ENCODE measurements around the gene BTBD1.
"Not testable (repeated sequence)": the region's sequence is repeated elsewhere in the genome, so short reads cannot be mapped to it uniquely, and the experiment has no call there.

Gene BTBD1

DNA sequence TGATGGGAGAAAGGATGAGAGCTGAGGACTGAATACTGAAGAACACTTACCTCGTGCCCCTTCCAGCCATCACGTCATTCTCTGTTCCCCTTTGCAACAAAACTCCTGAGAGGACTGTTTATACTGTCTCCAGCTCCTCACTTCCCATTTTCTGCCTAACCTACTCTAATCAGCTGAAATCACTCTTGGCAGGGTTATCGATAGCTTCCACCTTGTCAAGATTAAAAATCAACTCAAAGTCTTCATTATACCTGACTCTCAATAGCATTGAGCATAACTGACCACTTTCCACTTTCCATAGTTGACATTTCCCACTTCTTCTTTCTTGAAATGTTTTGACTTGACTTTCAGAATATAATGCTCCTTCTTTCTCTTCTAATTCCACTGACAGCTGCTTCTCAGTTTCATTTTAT is 4.3 kb downstream of the BTBD1 start:
- DNase-seq (ENCODE audit: low read depth, low spot score): no peak
- H3K27ac ChIP-seq: no peak overlapping the region

GRCh38 chr15:83061680-83062079 is 5.4 kb downstream of the BTBD1 start:
- no peak overlapping the region for H3K27ac ChIP-seq
- no peak for DNase-seq (ENCODE audit: low read depth, low spot score)

GRCh38 chr15:83057696-83058376 is 9.2 kb downstream of the BTBD1 start:
- DNase-seq (ENCODE audit: low read depth, low spot score): no peak

DNA sequence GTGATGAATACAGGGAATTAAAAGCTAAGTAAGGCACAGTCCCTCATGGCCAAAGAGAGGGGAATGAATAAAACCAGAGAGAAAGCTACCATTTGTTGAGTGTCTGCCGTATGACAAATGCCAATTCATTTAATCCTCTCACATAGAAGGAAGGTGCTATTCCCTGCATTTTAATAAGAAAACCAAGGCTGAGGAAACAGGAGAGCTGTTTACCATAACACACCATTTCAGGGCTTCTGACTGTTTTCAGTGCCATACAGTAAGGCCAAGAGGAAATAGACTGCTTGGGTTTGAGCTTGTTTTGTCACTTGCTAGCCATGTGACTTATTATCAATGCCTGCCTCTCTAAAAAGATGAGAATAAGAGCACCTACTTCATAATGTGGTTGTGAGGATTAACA is 10.1 kb downstream of the BTBD1 start:
- no peak overlapping the region for H3K27ac ChIP-seq

More at GRCh38 chr15:83057696-83058376, 9.2 kb downstream of the BTBD1 start:
- H3K27ac ChIP-seq: no peak overlapping the region

DNA sequence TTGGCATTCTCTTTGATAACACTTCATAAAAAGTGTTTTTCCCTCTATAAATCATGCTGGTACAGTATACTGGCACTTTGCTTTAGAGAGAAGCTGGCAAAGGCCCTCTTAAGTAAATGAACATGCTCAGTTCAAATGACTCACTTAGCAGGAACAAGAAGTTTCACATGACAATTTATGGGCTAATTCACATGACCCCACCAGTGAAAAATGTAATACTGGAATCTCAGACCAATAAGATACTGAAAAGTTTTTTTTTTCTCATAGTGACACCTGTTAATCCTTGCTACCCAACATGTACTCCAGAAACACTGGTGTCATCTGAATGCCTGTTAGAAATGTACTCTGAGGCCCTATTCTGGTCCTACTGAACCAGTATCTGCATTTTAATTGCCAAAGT is 13.9 kb downstream of the BTBD1 start:
- DNase-seq (ENCODE audit: low read depth, low spot score): peak; percentile 73
- H3K27ac ChIP-seq: peak overlapping the region; percentile 24

More for the DNA sequence above, 10.1 kb downstream of the BTBD1 start:
- DNase-seq (ENCODE audit: low read depth, low spot score): no peak

DNA sequence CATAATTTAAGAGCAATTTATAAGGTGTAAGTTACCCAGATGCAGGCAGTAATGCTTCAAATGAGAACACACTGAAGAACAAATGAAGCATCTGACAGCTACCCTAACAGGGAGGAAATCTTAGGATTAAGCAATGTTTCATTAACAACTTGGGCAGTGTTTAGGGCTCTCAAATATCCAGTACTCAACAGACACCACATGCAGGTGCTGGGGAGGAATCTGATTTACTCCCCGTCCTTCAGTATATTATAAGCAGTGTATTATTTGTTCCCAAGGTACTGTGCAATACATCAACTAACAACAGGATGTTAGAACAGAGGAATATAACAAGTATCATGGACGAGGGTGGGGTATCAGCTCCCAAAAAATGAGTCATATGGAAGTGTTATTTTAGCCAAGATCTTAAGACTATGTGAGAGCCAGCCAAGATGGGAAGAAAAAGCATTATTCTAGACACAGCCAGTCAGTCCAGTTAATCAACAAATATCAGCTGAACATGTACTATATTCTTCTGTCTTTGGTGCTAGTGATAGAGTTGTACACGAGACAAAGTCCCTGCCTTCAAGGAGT is 20.4 kb downstream of the BTBD1 start:
- no peak overlapping the region for H3K27ac ChIP-seq
- no peak for DNase-seq (ENCODE audit: low read depth, low spot score)

DNA sequence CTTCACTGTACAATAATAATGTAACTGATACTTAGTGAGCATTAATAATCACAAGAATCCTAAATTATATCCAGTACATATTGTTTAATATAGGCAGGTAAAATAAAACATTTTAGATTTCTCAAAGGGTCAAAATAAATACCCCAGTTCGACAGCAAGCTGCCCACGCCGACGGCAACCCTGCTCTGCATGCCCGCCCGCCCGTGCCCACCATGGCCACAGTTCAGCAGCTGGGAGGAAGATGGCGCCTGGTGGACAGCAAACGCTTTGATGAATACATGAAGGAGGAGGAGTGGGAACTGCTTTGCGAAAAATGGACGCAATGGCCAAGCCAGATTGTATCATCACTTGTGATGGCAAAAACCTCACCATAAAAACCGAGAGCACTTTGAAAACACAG is 22.9 kb downstream of the BTBD1 start:
- no peak overlapping the region for H3K27ac ChIP-seq
- no peak for DNase-seq (ENCODE audit: low read depth, low spot score)

DNA sequence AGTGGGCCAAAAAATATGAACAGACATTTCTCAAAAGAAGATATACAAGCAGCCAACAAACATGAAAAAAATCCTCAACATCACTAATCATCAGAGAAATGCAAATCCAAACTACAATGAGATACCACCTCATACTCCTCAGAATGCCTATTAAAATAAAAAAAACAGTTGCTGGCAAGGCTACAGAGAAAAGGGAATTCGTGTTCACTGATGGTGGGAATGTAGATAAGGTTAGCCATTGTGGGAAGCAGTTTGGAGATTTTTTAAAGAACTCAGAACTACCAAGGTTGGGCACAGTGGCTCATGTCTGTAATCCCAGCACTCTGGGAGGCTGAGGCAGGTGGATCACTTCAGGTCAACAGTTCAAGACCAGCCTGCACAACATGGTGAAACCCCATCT is 27.8 kb downstream of the BTBD1 start:
- DNase-seq (ENCODE audit: low read depth, low spot score): no peak
- H3K27ac ChIP-seq: no peak overlapping the region

DNA sequence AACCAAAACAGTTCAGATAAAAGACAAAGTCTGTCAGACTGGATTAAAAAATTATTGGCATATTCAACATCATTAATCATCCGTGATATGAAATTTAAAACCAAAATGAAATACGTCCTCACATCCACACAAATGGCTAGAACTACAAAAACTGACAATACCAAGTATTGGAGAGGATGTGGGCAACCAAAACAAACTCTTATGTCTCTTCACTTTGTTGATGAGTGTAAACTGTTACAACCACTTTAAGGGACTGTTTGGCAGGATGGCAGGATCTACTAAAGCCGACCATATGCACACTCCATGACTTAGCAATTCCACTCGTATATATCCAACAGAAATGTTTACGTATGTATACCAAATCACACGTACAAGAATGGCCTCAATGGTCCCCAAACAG is 30.8 kb downstream of the BTBD1 start:
- no peak for DNase-seq (ENCODE audit: low read depth, low spot score)
- no peak overlapping the region for H3K27ac ChIP-seq

DNA sequence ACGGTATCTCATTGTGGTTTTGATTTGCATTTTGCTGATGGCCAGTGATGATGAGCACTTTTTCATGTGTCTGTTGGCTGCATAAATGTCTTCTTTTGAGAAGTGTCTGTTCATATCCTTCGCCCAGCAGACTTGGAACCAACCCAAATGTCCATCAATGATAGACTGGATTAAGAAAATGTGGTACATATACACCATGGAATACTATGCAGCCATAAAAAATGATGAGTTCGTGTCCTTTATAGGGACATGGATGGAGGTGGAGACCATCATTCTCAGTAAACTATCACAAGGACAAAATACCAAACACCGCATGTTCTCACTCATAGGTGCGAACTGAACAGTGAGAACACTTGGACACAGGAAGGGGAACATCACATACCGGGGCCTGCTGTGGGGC is 35.8 kb downstream of the BTBD1 start:
- DNase-seq (ENCODE audit: low read depth, low spot score); H3K27ac ChIP-seq: not testable (repeated sequence)

DNA sequence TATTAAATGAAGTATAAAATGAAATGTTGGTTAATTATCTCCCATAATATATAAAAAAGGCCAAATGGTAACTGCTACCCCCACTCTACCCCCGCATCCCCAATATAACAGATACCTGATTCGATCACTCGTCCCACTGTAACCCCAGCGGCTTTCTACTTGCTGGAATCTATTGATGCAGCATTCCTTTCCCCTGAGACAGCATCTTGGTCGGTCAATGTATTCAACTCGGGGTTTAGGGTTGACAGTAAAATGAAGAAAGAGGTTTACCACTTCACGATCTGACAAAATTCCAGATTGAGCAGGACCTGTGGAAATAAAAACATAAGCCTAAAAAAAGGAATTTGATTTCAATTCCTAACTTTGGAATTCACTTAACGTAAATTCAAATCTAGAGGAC is 37.0 kb downstream of the BTBD1 start:
- no peak overlapping the region for H3K27ac ChIP-seq
- no peak for DNase-seq (ENCODE audit: low read depth, low spot score)

DNA sequence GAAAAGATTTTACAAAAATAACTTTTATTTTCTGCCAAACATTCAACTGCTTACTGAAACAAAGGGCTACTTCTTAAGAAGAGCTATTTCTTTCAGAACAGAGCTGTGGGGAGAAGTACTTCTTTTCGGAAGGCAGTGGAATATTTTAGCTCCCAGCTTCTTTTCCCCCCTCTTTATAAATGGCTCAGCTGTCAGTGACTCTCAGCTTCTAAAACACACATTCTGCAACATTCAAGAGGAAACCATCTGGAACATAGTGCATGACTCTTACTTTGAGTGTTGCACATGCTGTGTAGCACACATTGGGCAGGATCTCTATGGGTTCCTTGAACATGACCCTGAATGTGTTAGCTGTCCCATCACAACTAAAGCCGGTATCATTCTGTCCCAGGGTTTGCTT is 48.6 kb downstream of the BTBD1 start:
- DNase-seq (ENCODE audit: low read depth, low spot score): no peak
- H3K27ac ChIP-seq: no peak overlapping the region

DNA sequence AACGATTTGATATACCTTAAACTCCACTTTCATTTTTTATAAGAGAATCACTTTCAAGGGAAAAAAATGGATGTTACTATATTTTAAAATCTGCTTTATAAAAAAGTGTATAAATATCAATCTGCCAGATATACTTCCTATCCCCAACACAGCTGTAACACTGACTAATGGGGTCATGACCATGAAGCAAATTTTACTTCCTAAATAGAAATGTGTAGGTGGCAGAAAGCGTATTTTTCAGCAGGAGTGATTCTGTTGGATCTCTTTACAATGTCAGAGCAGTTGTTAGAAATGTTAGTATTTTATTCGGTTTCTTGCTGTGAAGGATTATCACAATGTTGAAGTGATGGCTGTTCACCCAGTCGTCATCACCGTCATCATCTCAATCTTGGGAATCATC is 50.1 kb downstream of the BTBD1 start:
- DNase-seq (ENCODE audit: low read depth, low spot score): no peak
- H3K27ac ChIP-seq: no peak overlapping the region

DNA sequence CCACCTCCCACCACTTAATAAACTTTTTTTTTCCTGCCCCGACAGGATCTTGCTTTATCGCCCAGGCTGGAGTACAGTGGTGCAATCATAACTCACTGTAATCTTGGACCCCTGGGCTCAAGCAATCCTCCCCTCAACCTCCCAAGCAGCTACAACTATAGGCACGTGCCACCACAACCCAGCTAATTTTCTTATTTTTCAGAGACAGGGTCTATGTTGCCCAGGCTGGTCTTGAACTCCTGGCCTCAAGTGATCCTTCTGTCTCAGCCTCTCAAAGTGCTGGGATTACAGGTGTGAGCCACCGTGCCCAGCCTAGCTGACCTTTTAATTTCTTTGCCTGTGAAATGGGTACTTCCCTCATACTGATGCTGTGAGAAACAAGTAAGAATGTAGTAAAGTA is 51.7 kb downstream of the BTBD1 start:
- no peak for DNase-seq (ENCODE audit: low read depth, low spot score)
- no peak overlapping the region for H3K27ac ChIP-seq

DNA sequence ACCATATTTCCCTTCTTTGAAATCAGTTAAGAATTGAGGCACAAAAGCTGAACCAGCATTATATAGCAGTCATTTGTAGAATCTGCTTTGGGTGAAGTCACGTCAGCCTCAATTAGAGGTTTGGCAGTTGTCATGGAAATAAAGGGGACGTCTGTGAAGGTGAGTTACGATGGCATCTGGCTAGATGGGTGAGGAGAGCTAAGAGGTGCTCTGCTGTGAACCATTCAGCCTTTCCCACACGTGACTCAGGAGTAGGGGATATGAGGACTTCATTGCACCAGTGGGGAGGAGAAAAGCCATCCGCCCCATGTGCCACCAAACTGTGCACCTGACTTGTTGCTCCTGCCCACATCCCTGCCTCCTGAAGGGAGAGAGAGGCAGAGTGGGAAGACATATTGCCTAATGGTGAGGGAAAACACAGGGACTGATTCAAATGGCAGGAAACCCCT is 52.8 kb downstream of the BTBD1 start:
- H3K27ac ChIP-seq: no peak overlapping the region
- no peak for DNase-seq (ENCODE audit: low read depth, low spot score)

- peak overlapping the region; percentile 79 for H3K27ac ChIP-seq
- DNase-seq (ENCODE audit: low read depth, low spot score): no peak
Measured at GRCh38 chr15:83012636-83013035, 54.4 kb downstream of the BTBD1 start.

GRCh38 chr15:83012076-83012426 is 55.0 kb downstream of the BTBD1 start:
- no peak for DNase-seq (ENCODE audit: low read depth, low spot score)
- peak overlapping the region; percentile 79 for H3K27ac ChIP-seq

GRCh38 chr15:83011271-83012075 is 55.6 kb downstream of the BTBD1 start, which contains the start of gene C15orf40:
Gene C15orf40, minus strand, starts transcription at chr15:83011639. Its CDS starts 32 bp downstream, at chr15:83011607.
- DNase-seq (ENCODE audit: low read depth, low spot score): peak; percentile 49
- H3K27ac ChIP-seq: peak within 1 kb of the TSS; percentile 79

GRCh38 chr15:83010709-83011270 is 56.3 kb downstream of the BTBD1 start:
- H3K27ac ChIP-seq: peak overlapping the region; percentile 79
- no peak for DNase-seq (ENCODE audit: low read depth, low spot score)

GRCh38 chr15:83000672-83001031 is 66.4 kb downstream of the BTBD1 start:
- H3K27ac ChIP-seq; DNase-seq (ENCODE audit: low read depth, low spot score): not testable (repeated sequence)

Data from epithelial cell of prostate (primary cell).